K562 (cell line): ENCODE measurements around the gene INMT. TPM values are rescaled to one million over a fixed set of nuclear protein-coding genes. Genes with fewer than 3 reads are reported as not detected.
A peak's percentile ranks its signal among the peaks of the same experiment; 100 is the strongest.

Experiments used
- BACH1 ChIP-seq: fragments of 200-800 bp; sonication (Bioruptor generic); IDR thresholded peaks from 2 replicates; pipeline ENCODE4 v1.6.1; 2016; ENCODE audit warnings: missing genetic modification characterization, missing compliant biosample characterization
- CBFA2T3 ChIP-seq: fragments of 450-650 bp; IDR thresholded peaks from 2 replicates; pipeline ENCODE4 v1.6.1; 2017
- CBX5 ChIP-seq: IDR thresholded peaks from 2 replicates; pipeline ENCODE4 v1.6.1; 2014; ENCODE audit warnings: low read depth, borderline replicate concordance
- E2F3 ChIP-seq: fragments of 250-450 bp; sonication (Bioruptor Pico); IDR thresholded peaks from 2 replicates; pipeline ENCODE4 v1.4.0; 2020; ENCODE audit warnings: mild to moderate bottlenecking
- GABPA ChIP-seq: fragments of 200-800 bp; sonication (Bioruptor generic); conservative IDR thresholded peaks from 2 replicates; pipeline ENCODE4 v1.6.1; 2016; ENCODE audit warnings: low read depth, missing genetic modification characterization, missing compliant biosample characterization
- NCOA4 ChIP-seq: fragments of 450-650 bp; IDR thresholded peaks from 2 replicates; pipeline ENCODE4 v1.6.1; 2018; ENCODE audit warnings: mild to moderate bottlenecking; ENCODE audit not compliant: partially characterized antibody
- POLR2A ChIP-seq: fragments of 450-650 bp; conservative IDR thresholded peaks from 2 replicates; pipeline ENCODE4 v1.6.1; 2016
- SNRNP70 ChIP-seq: fragments of 200-400 bp; formaldehyde crosslinking; optimal IDR thresholded peaks from 2 replicates; pipeline ENCODE3; 2017; ENCODE audit warnings: low read depth, low read length
- TEAD1 ChIP-seq, 2 experiments: fragments of 450-650 bp in 1 of 2; sonication (generic) in 1 of 2; formaldehyde crosslinking; IDR thresholded peaks; 2 replicates each; pipeline versions ENCODE4 v1.4.0 to v1.8.0; 2020 to 2022; ENCODE audit warnings: mild to moderate bottlenecking in 2 of 2, missing genetic modification reagents in 1 of 2
- WHSC1 ChIP-seq: IDR thresholded peaks from one replicate; pipeline ENCODE4 v1.6.1; 2012; ENCODE audit warnings: low read length, control low read depth, inconsistent platforms
- ZFP30 ChIP-seq: fragments of 250-450 bp; sonication (Bioruptor Pico); IDR thresholded peaks from 2 replicates; pipeline ENCODE4 v1.8.0; 2022; ENCODE audit warnings: moderate library complexity, mild to moderate bottlenecking, inconsistent platforms, borderline replicate concordance
- ZFP36 ChIP-seq: fragments of 150-350 bp; IDR thresholded peaks from 2 replicates; pipeline ENCODE4 v1.6.1; 2018; ENCODE audit warnings: low read length, low read depth; ENCODE audit not compliant: partially characterized antibody
- ZNF224 ChIP-seq: sonication (generic); formaldehyde crosslinking; IDR thresholded peaks from 2 replicates; pipeline ENCODE4 v1.8.0; 2022; ENCODE audit warnings: mild to moderate bottlenecking, missing genetic modification reagents
- ZNF274 ChIP-seq: IDR thresholded peaks from 2 replicates; pipeline ENCODE4 v1.6.1; 2011; ENCODE audit warnings: low read depth, mild to moderate bottlenecking, low read length, moderate library complexity, borderline replicate concordance
- ZNF41 ChIP-seq: fragments of 250-450 bp; sonication (Bioruptor Pico); conservative IDR thresholded peaks from 2 replicates; pipeline ENCODE4 v1.4.0; 2020; ENCODE audit warnings: mild to moderate bottlenecking
- polyA plus RNA-seq, 8 experiments: library from polyadenylated mRNA; depleted of rRNA in 4 of 8; stranded (reverse) in 5 of 8; unstranded in 3 of 8; fragments of >200 nt; fragmentation: Nextera tagmentation in 2 of 8; fragmentation: Illumina TruSeq in 1 of 8; extraction: Ambion mirVana in 2 of 8; extraction: Trizol in 1 of 8; gene quantifications; 2 replicates each; pipeline versions ENCODE4 v1.2.1 to v1.2.3, GENCODE V29; 2011 to 2014; ENCODE audit warnings: inconsistent platforms in 1 of 8, missing spikeins in 1 of 8
- total RNA-seq, 7 experiments: library from RNA; depleted of rRNA in 6 of 7; stranded (reverse); fragments of >200 nt in 6 of 7; fragmentation: Illumina TruSeq in 2 of 7; extraction: Trizol in 2 of 7; gene quantifications; 2 replicates each; pipeline versions ENCODE4 v1.2.1 to v1.2.3, GENCODE V29; 2011 to 2021; ENCODE audit warnings: low replicate concordance in 1 of 7
- TF ChIP-seq, protein P1 (sequence below): sonication (generic); formaldehyde crosslinking; IDR thresholded peaks from 2 replicates; pipeline ENCODE4 v1.8.1; 2023; ENCODE audit warnings: missing genetic modification reagents, mild to moderate bottlenecking, borderline replicate concordance
- TF ChIP-seq, protein P2 (sequence below): fragments of 450-650 bp; formaldehyde crosslinking; IDR thresholded peaks from 2 replicates; pipeline ENCODE4 v1.4.0; 2022; ENCODE audit warnings: missing genetic modification characterization
- TF ChIP-seq, protein P3 (sequence below), 3 experiments: IDR thresholded peaks in 2 of 3; conservative IDR thresholded peaks in 1 of 3; 2 replicates each; pipeline ENCODE4 v1.5.1; 2011 to 2012; ENCODE audit warnings: low read length in 3 of 3, mild to moderate bottlenecking in 3 of 3, control low read depth in 2 of 3, improper control_type of control experiment in 1 of 3, inconsistent platforms in 1 of 3, low read depth in 1 of 3, mixed read lengths in 1 of 3, moderate library complexity in 1 of 3; ENCODE audit not compliant: insufficient read depth in 2 of 3
- TF ChIP-seq, protein P4 (sequence below): sonication (generic); formaldehyde crosslinking; IDR thresholded peaks from 2 replicates; pipeline ENCODE4 v1.9.0; 2022; ENCODE audit warnings: mild to moderate bottlenecking, missing genetic modification reagents
- TF ChIP-seq, protein P5 (sequence below): fragments of 450-650 bp; formaldehyde crosslinking; IDR thresholded peaks from 2 replicates; pipeline ENCODE4 v1.4.0; 2022; ENCODE audit warnings: mild to moderate bottlenecking, moderate library complexity

INMT gene
- total and polyA plus RNA-seq, 9 of the 15 experiments (the other 6 are each of a cell fraction or from before 2014, with no cell fraction given), result 0.04 to 0.27 TPM; not detected in 7

DNA sequence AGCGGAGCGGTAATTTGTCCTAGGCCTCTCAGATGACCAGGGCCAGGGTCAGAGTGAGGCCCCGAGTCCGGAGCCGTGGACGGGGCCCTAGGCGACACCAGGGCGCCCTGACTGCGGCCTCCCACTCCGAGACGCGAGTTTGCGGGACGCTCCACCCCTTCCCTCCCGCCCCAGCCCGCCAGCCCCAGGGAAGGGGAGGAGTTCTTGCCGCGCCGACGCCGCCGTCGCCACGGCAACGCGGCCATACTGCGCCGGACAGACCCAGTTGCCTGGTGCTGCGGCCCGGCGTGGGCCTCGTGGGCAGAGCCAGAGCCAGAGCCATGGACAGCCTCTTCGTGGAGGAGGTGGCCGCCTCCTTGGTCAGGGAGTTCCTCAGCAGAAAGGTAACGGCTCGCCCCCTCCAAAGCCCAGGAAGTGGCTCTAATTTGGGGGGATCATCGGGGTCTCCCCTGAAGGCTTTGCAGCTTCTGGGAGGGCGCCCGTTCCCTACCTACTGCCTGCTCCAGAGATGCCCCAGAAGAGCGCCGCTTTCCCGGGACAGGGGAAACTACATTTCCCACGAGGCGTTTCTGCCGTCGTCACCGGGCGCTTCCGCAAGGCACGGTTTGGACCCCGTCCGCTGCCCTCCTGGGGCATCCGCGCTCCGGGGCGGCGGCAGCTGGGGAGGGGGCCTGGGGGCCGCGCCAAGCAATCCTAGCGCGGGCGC is 19.4 kb downstream of the INMT start, which contains the start of gene MINDY4 (continued):
- TF ChIP-seq, protein P1, sequence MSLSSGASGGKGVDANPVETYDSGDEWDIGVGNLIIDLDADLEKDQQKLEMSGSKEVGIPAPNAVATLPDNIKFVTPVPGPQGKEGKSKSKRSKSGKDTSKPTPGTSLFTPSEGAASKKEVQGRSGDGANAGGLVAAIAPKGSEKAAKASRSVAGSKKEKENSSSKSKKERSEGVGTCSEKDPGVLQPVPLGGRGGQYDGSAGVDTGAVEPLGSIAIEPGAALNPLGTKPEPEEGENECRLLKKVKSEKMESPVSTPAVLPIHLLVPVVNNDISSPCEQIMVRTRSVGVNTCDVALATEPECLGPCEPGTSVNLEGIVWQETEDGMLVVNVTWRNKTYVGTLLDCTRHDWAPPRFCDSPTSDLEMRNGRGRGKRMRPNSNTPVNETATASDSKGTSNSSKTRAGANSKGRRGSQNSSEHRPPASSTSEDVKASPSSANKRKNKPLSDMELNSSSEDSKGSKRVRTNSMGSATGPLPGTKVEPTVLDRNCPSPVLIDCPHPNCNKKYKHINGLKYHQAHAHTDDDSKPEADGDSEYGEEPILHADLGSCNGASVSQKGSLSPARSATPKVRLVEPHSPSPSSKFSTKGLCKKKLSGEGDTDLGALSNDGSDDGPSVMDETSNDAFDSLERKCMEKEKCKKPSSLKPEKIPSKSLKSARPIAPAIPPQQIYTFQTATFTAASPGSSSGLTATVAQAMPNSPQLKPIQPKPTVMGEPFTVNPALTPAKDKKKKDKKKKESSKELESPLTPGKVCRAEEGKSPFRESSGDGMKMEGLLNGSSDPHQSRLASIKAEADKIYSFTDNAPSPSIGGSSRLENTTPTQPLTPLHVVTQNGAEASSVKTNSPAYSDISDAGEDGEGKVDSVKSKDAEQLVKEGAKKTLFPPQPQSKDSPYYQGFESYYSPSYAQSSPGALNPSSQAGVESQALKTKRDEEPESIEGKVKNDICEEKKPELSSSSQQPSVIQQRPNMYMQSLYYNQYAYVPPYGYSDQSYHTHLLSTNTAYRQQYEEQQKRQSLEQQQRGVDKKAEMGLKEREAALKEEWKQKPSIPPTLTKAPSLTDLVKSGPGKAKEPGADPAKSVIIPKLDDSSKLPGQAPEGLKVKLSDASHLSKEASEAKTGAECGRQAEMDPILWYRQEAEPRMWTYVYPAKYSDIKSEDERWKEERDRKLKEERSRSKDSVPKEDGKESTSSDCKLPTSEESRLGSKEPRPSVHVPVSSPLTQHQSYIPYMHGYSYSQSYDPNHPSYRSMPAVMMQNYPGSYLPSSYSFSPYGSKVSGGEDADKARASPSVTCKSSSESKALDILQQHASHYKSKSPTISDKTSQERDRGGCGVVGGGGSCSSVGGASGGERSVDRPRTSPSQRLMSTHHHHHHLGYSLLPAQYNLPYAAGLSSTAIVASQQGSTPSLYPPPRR (CRISPR knock-in tag), result no peak
- TF ChIP-seq ZNF274 (no peak), TEAD1 (CRISPR knock-in tag; IDR thresholded peaks at IDR 0.05) (peak in 1 of 2 experiments; percentile 39; a peak in 1 of 4 replicates), ZFP30 (no peak), SNRNP70 (no peak), ZNF41 (CRISPR knock-in tag) (no peak), CBFA2T3 (no peak), E2F3 (CRISPR knock-in tag) (no peak), NCOA4 (no peak), ZNF224 (no peak), ZFP36 (peak; percentile 9), WHSC1 (no peak), CBX5 (no peak), POLR2A (peak; percentile 76), BACH1 (tag) (no peak), GABPA (tag) (peak; percentile 75)
- TF ChIP-seq, protein P2, sequence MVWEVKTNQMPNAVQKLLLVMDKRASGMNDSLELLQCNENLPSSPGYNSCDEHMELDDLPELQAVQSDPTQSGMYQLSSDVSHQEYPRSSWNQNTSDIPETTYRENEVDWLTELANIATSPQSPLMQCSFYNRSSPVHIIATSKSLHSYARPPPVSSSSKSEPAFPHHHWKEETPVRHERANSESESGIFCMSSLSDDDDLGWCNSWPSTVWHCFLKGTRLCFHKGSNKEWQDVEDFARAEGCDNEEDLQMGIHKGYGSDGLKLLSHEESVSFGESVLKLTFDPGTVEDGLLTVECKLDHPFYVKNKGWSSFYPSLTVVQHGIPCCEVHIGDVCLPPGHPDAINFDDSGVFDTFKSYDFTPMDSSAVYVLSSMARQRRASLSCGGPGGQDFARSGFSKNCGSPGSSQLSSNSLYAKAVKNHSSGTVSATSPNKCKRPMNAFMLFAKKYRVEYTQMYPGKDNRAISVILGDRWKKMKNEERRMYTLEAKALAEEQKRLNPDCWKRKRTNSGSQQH (CRISPR knock-in tag), result no peak
- TF ChIP-seq, protein P3, sequence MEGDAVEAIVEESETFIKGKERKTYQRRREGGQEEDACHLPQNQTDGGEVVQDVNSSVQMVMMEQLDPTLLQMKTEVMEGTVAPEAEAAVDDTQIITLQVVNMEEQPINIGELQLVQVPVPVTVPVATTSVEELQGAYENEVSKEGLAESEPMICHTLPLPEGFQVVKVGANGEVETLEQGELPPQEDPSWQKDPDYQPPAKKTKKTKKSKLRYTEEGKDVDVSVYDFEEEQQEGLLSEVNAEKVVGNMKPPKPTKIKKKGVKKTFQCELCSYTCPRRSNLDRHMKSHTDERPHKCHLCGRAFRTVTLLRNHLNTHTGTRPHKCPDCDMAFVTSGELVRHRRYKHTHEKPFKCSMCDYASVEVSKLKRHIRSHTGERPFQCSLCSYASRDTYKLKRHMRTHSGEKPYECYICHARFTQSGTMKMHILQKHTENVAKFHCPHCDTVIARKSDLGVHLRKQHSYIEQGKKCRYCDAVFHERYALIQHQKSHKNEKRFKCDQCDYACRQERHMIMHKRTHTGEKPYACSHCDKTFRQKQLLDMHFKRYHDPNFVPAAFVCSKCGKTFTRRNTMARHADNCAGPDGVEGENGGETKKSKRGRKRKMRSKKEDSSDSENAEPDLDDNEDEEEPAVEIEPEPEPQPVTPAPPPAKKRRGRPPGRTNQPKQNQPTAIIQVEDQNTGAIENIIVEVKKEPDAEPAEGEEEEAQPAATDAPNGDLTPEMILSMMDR (IDR thresholded peaks at IDR 0.05 in 2 of 3, conservative IDR thresholded peaks at IDR 0.05 in 1 of 3; ENCODE audit: insufficient read depth in 2 of 3, low read depth in 1 of 3, low read length in 3 of 3), result no peak
- TF ChIP-seq, protein P4, sequence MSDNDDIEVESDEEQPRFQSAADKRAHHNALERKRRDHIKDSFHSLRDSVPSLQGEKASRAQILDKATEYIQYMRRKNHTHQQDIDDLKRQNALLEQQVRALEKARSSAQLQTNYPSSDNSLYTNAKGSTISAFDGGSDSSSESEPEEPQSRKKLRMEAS (CRISPR knock-in tag), result peak; percentile 74
- TF ChIP-seq, protein P5, sequence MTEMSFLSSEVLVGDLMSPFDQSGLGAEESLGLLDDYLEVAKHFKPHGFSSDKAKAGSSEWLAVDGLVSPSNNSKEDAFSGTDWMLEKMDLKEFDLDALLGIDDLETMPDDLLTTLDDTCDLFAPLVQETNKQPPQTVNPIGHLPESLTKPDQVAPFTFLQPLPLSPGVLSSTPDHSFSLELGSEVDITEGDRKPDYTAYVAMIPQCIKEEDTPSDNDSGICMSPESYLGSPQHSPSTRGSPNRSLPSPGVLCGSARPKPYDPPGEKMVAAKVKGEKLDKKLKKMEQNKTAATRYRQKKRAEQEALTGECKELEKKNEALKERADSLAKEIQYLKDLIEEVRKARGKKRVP (CRISPR knock-in tag), result 0 out of 2 replicates have a peak, but pooled peaks have one; percentile 19
